ENCODE measurements around the gene ABCB8. TPM values are rescaled to one million over a fixed set of nuclear protein-coding genes. Genes with fewer than 3 reads are reported as not detected.

Gene ABCB8
- total and polyA plus RNA-seq, 2 of the 4 experiments (the other 2 are of a cell fraction): 16.3 to 26.8 TPM

- dilution Hi-C loops (cut with HindIII; ENCODE audit: low sequenced_read_pairs, unreplicated experiment) (no loop called here), intact Hi-C loops (cut with micrococcal nuclease) (no loop called here), in situ Hi-C loops (cut with MboI; ENCODE audit: low sequenced_read_pairs) (no loop called here)
- TSS peak; percentile 81 for BruUV-seq (replicated peaks)
- Histone ChIP-seq H4K91ac (ENCODE audit: insufficient read depth, low read depth, low read length) (no peak overlapping the region), H3K27me3 (ENCODE audit: control insufficient read depth, insufficient read depth, low read length) (no peaks in the 10 kb centered on the region), H3K9me1 (ENCODE audit: insufficient read depth, low read length) (no peaks in the 10 kb centered on the region), H4K8ac (ENCODE audit: low read depth in 2 of 2, low read length in 2 of 2) (no peak overlapping the region), H2AK9ac (replicated peaks; ENCODE audit: low read depth, low read length, poor library complexity) (no peak overlapping the region), H2BK5ac (ENCODE audit: low read depth, low read length, poor library complexity, severe bottlenecking) (no peak overlapping the region), H2BK20ac (ENCODE audit: low read depth, low read length) (no peak overlapping the region), H3K4me2 (ENCODE audit: low read depth, low read length) (no peak overlapping the region), H4K20me1 (ENCODE audit: insufficient read depth, low read length) (peaks cover 22% of the 10 kb centered on the region), H3K18ac (ENCODE audit: low read depth, low read length) (no peak overlapping the region), H3K27ac (ENCODE audit: insufficient read depth, low read length) (no peak overlapping the region), H2BK15ac (ENCODE audit: low read depth, low read length) (no peak overlapping the region), H3K4ac (ENCODE audit: low read depth, low read length) (no peak overlapping the region), H3K4me1 (ENCODE audit: control insufficient read depth, insufficient read depth, low read length) (peaks cover 8% of the 10 kb centered on the region), H3K4me3 (ENCODE audit: insufficient read depth, low read depth, low read length) (no peak overlapping the region), H2AK5ac (ENCODE audit: low read depth, low read length) (no peak overlapping the region), H4K5ac (ENCODE audit: low read depth, low read length) (no peak overlapping the region), H2AFZ (replicated peaks; ENCODE audit: low read length, poor library complexity) (peak overlapping the region; percentile 19), H3K79me1 (ENCODE audit: low read depth in 1 of 2, low read length in 2 of 2) (peaks cover 13 to 57% of the 10 kb centered on the region in 2 experiments; a peak in 3 of 4 replicates), H3K23ac (ENCODE audit: low read depth, low read length) (no peak overlapping the region), H2BK120ac (ENCODE audit: low read depth, low read length) (no peak overlapping the region), H3K9ac (ENCODE audit: low read depth, low read length) (no peak overlapping the region), H3K9me3 (ENCODE audit: control insufficient read depth, insufficient read depth, low read length) (no peaks in the 10 kb centered on the region), H3K56ac (ENCODE audit: extremely low read depth, insufficient read depth, low read length) (no peak overlapping the region), H3K14ac (replicated peaks; ENCODE audit: low read depth, low read length) (no peak overlapping the region), H3K36me3 (ENCODE audit: control insufficient read depth, insufficient read depth, low read length) (peaks cover 62% of the 10 kb centered on the region)
- DNase-seq (no peak), ATAC-seq (ENCODE audit: low read depth) (no peak)
- ChIA-PET CTCF (no interaction called here), POLR2A (ENCODE audit: unreplicated experiment) (no interaction called here)
- TF ChIP-seq FOS (IDR thresholded peaks at IDR 0.05; ENCODE audit: low read depth, low read length) (no peak), NFE2L2 (IDR thresholded peaks at IDR 0.05; ENCODE audit: low read depth, low read length) (no peak), BHLHE40 (IDR thresholded peaks at IDR 0.05; ENCODE audit: low read depth, low read length) (no peak), CTCF (conservative IDR thresholded peaks at IDR 0.05; ENCODE audit: low read depth, low read length) (no peak)
- TF ChIP-seq, protein P1, sequence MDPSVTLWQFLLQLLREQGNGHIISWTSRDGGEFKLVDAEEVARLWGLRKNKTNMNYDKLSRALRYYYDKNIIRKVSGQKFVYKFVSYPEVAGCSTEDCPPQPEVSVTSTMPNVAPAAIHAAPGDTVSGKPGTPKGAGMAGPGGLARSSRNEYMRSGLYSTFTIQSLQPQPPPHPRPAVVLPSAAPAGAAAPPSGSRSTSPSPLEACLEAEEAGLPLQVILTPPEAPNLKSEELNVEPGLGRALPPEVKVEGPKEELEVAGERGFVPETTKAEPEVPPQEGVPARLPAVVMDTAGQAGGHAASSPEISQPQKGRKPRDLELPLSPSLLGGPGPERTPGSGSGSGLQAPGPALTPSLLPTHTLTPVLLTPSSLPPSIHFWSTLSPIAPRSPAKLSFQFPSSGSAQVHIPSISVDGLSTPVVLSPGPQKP (IDR thresholded peaks at IDR 0.05; ENCODE audit: borderline replicate concordance, low read depth, low read length): no peak
- no CpG with 5 or more reads among the region's 22 CpGs for WGBS, 2 experiments (ENCODE audit: extremely low coverage in 2 of 2, insufficient read length in 1 of 2)
Measured at GRCh38 chr7:151075978-151076426, 47.8 kb downstream of the ABCB8 start.
